HepG2 (cell line): Measurements from ENCODE around the gene KCNJ4. TPM values are rescaled to one million over a fixed set of nuclear protein-coding genes. Genes with fewer than 3 reads are reported as not detected.

Experiments used
- HNRNPL ChIP-seq: fragments of 200-400 bp; formaldehyde crosslinking; IDR thresholded peaks from 2 replicates; pipeline ENCODE4 v1.6.1; 2017; ENCODE audit warnings: mild to moderate bottlenecking, low read depth, low read length
- JDP2 ChIP-seq: sonication (generic); formaldehyde crosslinking; IDR thresholded peaks from 2 replicates; pipeline ENCODE4 v1.8.1; 2022; ENCODE audit warnings: missing genetic modification reagents, borderline replicate concordance
- JUND ChIP-seq: sonication (generic); formaldehyde crosslinking; IDR thresholded peaks from 2 replicates; pipeline ENCODE4 v1.8.0; 2022; ENCODE audit warnings: mild to moderate bottlenecking, missing genetic modification reagents
- MAFG ChIP-seq: sonication (generic); formaldehyde crosslinking; IDR thresholded peaks from 2 replicates; pipeline ENCODE4 v1.5.1; 2020; ENCODE audit warnings: mild to moderate bottlenecking, missing genetic modification reagents
- RFX5 ChIP-seq: IDR thresholded peaks from 2 replicates; pipeline ENCODE4 v1.6.1; 2011; ENCODE audit warnings: low read depth, low read length, improper control_type of control experiment
- RFXANK ChIP-seq: IDR thresholded peaks from 2 replicates; pipeline ENCODE4 v1.6.1; 2016
- STAT5B ChIP-seq: sonication (generic); formaldehyde crosslinking; IDR thresholded peaks from 2 replicates; pipeline ENCODE4 v1.4.0; 2020; ENCODE audit warnings: missing genetic modification reagents
- SYNCRIP ChIP-seq: fragments of 200-400 bp; formaldehyde crosslinking; IDR thresholded peaks from 2 replicates; pipeline ENCODE4 v1.6.1; 2018; ENCODE audit warnings: mild to moderate bottlenecking, low read depth, low read length; ENCODE audit not compliant: insufficient read depth
- U2AF1 ChIP-seq: fragments of 200-400 bp; formaldehyde crosslinking; optimal IDR thresholded peaks from 2 replicates; pipeline ENCODE3; 2017; ENCODE audit warnings: mild to moderate bottlenecking, low read depth, low read length
- YEATS4 ChIP-seq: sonication (generic); formaldehyde crosslinking; IDR thresholded peaks from 2 replicates; pipeline ENCODE4 v1.4.0; 2020; ENCODE audit warnings: missing genetic modification reagents, borderline replicate concordance
- ZFX ChIP-seq: sonication (generic); formaldehyde crosslinking; IDR thresholded peaks from 2 replicates; pipeline ENCODE4 v1.4.0; 2020; ENCODE audit warnings: mild to moderate bottlenecking, low read depth, missing genetic modification reagents, moderate library complexity
- ZNF34 ChIP-seq: sonication (generic); formaldehyde crosslinking; IDR thresholded peaks from 2 replicates; pipeline ENCODE4 v1.4.0; 2020; ENCODE audit warnings: mild to moderate bottlenecking, missing genetic modification reagents, borderline replicate concordance
- ZNF768 ChIP-seq: sonication (generic); formaldehyde crosslinking; IDR thresholded peaks from 2 replicates; pipeline ENCODE4 v1.4.0; 2020; ENCODE audit warnings: missing genetic modification reagents
- ZNF782 ChIP-seq: sonication (generic); formaldehyde crosslinking; IDR thresholded peaks from 2 replicates; pipeline ENCODE4 v1.4.0; 2020; ENCODE audit warnings: missing genetic modification reagents, mild to moderate bottlenecking, borderline replicate concordance
- ZNF883 ChIP-seq: sonication (generic); formaldehyde crosslinking; IDR thresholded peaks from 2 replicates; pipeline ENCODE4 v1.5.1; 2020; ENCODE audit warnings: mild to moderate bottlenecking, missing genetic modification reagents; ENCODE audit errors: not compliant biosample characterization
- polyA plus RNA-seq, 8 experiments: library from polyadenylated mRNA; depleted of rRNA in 3 of 8; stranded (reverse) in 7 of 8; unstranded in 1 of 8; fragments of >200 nt; fragmentation: Illumina TruSeq in 4 of 8; extraction: Trizol in 4 of 8; gene quantifications; 2 replicates each; pipeline versions ENCODE4 v1.2.1 to v1.2.3, GENCODE V29; 2011 to 2016; ENCODE audit warnings: low read depth in 4 of 8, missing spikeins in 1 of 8, mixed read lengths in 1 of 8; ENCODE audit not compliant: insufficient read depth in 1 of 8
- total RNA-seq, 5 experiments: library from RNA; depleted of rRNA; stranded (reverse); fragments of >200 nt; fragmentation: Illumina TruSeq; extraction: Trizol; gene quantifications; 2 replicates each; pipeline ENCODE4 v1.2.3, GENCODE V29; 2016; ENCODE audit warnings: low read depth in 1 of 5
- TF ChIP-seq, protein P1 (sequence below): sonication (generic); formaldehyde crosslinking; IDR thresholded peaks from 2 replicates; pipeline ENCODE4 v1.5.0; 2020; ENCODE audit warnings: mild to moderate bottlenecking, missing genetic modification reagents, borderline replicate concordance

The KCNJ4 gene
- total and polyA plus RNA-seq, 2 of the 13 experiments (the other 11 are each of a cell fraction or from before 2014, with no cell fraction given): not detected

DNA sequence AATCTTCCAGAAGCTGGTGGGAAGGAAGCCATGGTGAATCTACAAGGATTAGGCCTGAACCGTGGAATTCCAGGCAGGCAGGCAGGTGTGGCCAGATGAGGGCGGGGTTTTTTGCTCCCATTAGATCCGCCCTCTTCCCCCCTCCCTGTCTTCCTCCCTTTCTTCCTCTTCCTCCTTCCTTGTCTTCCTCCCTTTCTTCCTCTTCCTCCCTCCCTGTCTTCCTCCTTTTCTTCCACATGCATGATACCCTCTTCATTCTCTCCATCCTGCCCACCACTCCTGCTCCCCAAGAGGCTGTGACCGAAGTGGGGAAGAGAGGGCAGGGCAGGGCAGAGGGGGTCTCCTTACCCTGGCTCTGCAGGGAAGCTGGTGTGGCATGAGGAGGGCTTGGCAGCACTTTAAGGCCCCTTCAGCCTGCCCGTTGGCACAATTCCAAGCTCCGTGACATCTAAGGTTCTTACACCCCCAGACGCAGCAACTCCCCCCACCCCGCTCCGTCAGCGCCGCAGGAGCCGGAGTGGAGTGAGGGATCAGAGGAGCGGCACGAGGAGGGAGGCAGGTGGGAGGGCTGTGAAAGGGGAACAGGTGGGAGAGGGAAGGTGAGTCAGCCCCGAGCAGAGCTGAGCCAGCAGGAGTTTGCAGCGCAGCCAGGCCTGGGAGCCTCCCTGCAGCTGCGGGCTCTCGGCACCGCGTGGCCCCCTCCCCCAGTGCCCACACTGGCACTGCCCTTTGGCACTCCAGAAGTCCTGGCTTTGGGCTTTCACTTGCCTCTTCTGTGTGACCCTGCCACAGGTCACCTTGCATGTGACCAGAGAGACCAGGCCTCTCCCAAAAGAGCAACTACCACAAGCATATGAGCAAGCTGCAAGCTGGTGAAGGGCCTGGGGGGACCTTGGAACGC, 32.1 kb downstream of the KCNJ4 start (continued):
- TF ChIP-seq JDP2 (CRISPR knock-in tag) (no peak), YEATS4 (CRISPR knock-in tag) (0 out of 2 replicates have a peak, but pooled peaks have one; percentile 14), HNRNPL (peak; percentile 94), ZNF782 (no peak), ZNF34 (CRISPR knock-in tag) (no peak), ZNF883 (CRISPR knock-in tag) (peak; percentile 32), U2AF1 (no peak), JUND (CRISPR knock-in tag) (no peak), ZNF768 (CRISPR knock-in tag) (no peak), MAFG (CRISPR knock-in tag) (no peak), RFXANK (CRISPR knock-in tag) (no peak), SYNCRIP (no peak), RFX5 (no peak), STAT5B (CRISPR knock-in tag) (no peak), ZFX (CRISPR knock-in tag) (peak; percentile 51; the same call in 1 of the 2 replicates)
- TF ChIP-seq, protein P1, sequence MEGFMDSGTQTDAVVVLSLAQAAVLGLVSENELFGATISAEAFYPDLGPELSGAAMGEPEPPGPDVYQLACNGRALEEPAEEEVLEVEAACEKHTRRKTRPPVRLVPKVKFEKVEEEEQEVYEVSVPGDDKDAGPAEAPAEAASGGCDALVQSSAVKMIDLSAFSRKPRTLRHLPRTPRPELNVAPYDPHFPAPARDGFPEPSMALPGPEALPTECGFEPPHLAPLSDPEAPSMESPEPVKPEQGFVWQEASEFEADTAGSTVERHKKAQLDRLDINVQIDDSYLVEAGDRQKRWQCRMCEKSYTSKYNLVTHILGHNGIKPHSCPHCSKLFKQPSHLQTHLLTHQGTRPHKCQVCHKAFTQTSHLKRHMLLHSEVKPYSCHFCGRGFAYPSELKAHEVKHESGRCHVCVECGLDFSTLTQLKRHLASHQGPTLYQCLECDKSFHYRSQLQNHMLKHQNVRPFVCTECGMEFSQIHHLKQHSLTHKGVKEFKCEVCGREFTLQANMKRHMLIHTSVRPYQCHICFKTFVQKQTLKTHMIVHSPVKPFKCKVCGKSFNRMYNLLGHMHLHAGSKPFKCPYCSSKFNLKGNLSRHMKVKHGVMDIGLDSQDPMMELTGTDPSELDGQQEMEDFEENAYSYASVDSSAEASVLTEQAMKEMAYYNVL (CRISPR knock-in tag): 0 out of 2 replicates have a peak, but pooled peaks have one; percentile 40
